HG02840 (cell line): ENCODE data around the gene CD38.
"Not testable (repeated sequence)": the region's sequence is repeated elsewhere in the genome, so short reads cannot be mapped to it uniquely, and the experiment has no call there.

Experiments used
- ATAC-seq: cut with Tn5 transposase; IDR thresholded peaks from one replicate; pipeline ENCODE4 v1.9.1; 2021; ENCODE audit warnings: mild to moderate bottlenecking, moderate library complexity, moderate number of reproducible peaks; ENCODE audit not compliant: unreplicated experiment, low FRiP score

The CD38 gene

DNA sequence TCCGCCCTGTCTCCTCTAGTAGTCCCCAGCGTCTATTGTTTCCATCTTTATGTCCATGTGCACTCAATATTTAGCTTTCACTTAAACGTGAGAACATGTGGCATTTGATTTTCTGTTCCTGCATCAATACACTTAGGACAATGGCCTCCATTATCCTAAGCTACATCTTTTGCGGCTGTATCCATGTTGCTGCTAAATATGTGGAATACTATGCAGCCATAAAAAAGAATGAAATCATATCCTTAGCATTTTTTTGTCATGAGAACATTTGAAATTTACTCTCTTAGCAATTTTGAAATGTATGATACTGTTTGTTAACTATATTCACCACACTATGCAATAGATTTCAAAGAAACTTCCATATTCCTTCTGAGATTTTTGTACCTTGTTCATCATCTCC is 19.8 kb upstream of the CD38 start:
- no peak for ATAC-seq

DNA sequence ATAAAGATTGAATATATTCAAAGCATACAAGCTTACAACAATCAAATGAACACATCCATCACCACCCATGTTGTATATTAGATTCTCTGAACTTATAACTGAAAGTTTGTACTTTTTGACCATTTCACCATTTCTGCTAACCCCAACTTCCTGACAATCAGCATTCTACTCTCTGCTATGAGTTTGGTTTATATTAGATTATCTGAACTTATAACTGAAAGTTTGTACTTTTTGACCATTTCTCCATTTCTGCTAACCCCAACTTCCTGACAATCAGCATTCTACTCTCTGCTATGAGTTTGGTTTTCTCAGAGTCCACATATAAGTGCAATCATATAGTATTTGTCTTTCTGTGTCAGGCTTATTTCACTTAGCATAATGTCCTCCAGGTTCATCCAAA is 15.7 kb upstream of the CD38 start:
- not testable (repeated sequence) for ATAC-seq

DNA sequence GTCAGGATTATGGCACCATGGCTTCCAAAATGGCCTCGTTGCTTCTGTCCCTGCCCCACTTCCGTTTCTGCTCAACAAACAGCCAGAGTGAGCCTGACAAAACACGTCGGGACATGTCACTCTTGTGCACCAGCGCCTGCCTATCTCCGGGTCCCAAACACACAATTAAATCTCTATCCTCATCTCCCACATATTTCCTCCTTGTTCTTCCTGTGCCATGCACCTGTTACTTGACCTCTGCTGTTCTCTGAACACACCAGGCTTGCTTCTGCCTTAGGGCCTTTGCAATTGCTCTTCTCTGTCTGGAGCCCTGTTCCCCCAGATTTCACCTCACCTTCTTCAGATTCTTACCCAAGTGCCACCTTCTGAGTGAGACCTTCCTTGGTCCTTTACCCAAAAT is 12.7 kb upstream of the CD38 start:
- no peak for ATAC-seq

GRCh38 chr4:15765910-15766697 is 12.0 kb upstream of the CD38 start:
- ATAC-seq, result peak; percentile 55

GRCh38 chr4:15766821-15767220 is 11.3 kb upstream of the CD38 start:
- ATAC-seq, result no peak

GRCh38 chr4:15769202-15769601 is 8.9 kb upstream of the CD38 start:
- ATAC-seq, result no peak

DNA sequence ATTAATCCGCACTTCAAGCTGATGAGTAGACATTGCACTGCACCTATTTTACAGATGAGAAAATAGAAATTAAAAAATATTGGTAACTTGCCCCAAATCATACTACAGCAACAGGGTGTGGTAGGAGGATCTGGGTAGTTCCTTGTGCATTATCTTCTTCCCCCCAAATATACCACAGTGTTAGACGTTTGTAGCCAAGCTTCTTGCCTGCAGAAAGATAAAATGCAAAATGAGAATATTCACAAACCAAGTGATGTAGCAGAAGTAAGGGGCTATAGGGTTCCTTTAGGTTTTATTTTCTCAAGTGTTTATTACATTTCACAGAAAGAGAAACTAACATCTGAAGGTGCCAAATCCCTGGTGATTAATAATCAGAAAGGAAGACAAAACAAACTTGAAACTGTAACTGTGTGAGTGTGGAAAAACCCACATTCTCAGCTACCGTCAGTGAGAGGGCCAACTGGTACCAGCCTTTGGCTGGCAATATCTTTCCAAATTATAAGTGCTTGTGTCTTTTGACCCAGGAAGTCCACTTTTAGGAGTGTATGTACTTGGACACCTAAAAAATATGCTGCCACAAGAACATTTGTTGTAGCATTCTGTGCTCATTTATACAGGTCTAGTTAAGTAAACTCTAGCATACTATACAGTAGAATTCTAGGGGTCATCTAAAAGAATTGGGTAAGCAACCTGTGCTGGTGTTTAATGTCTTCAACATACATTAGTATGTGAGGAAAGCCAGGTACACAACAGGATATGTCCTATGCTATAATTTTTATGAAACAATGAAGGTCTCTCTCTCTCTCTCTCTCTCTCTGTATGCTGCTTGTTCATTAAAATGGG is 6.7 kb upstream of the CD38 start:
- ATAC-seq, result peak; percentile 61

GRCh38 chr4:15774020-15774420 is 4.1 kb upstream of the CD38 start:
- ATAC-seq, result no peak

GRCh38 chr4:15776871-15777648 is 1.1 kb upstream of the CD38 start:
- no peak for ATAC-seq

- ATAC-seq, result no peak
Observed at GRCh38 chr4:15777697-15778288, 335 bp upstream of the CD38 start.

DNA sequence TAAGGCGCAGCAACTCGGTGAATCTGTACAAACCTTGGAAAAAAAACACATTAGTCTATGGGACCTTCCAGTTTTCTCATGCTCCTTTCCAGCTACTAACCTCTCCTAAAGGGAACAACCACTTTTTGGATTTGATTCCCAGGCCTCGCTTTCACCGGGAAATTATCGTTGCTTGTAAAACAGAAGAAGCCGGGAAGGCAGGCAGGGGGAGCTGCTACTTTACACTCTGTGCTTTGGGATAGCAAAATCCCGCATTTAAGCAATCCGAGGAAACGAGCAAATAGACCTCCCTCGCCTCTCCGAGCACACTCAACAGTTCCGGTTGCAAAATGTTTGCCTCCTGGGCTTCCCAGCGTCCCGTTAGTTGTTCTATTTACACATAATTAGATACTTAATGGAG is 1.2 kb downstream of the CD38 start:
- ATAC-seq, result no peak

DNA sequence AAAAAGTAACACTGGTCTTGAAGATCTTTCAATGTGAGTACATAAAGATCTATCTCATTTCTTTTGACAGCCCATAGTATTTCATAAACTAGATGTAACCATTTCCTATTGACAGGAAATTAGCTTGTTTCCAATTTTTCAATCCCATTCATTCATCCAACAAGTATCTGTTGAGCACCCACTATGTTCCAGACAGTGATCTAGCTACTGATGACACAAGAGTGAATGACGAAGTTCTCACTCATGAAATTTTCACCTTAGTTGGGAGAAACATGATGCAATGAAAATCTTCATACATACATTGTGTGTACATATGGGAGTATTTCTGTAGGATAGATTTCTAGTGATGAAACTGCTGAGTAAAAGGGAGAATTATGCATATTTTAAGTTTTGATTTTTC is 1.7 kb downstream of the CD38 start:
- ATAC-seq, result no peak

GRCh38 chr4:15781427-15782095 is 3.4 kb downstream of the CD38 start:
- no peak for ATAC-seq

- ATAC-seq, result no peak
Observed at GRCh38 chr4:15783676-15784075, 5.5 kb downstream of the CD38 start.

DNA sequence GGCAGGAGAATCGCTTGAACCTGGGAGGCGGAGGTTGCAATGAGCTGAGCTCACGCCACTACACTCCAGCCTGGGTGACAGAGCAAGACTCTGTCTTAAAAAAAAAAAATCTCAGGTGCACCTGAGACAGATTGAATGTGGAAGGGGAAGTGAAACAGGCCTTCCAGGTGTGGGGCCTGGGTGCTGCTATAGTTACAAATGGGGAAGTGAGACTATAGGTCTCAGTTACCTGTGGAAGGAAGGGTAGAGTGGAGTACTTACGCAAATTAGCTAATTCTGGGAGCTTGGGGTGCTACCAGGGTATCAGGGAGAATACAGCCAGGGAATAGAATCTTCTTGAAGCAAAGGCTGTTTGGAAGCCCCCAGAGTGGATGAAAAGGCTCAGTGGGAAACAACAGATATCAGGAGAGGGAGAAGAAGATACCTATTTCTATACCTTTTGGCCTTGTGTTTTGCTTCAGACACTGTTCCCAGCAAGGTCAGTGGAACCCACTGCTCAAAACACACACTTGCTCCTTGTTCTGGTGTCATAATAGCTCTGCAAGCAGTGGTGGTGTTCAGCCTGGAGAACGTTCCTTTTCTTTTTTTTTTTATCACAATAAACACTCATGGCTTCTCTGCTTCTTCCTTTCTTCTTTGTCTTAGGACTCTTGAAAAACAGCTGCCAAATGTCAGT is 7.0 kb downstream of the CD38 start:
- peak; percentile 82 for ATAC-seq

DNA sequence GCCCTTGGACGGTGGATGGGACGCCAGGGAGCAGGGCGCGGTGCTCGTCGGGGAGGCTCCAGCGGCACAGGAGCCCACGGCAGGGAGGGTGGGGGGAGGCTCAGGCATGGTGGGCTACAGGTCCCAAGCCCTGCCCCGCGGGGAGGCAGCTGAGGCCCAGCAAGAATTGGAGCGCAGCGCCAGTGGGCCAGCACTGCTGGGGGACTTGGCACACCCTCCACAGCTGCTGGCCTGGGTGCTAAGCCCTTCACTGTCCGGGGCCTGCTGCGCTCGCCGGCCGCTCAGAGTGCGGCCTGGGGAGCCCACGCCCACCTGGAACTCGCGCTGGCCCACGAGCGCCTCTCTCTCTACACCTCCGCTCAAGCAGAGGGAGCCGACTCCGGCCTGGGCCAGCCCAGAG is 8.6 kb downstream of the CD38 start:
- ATAC-seq, result no peak

DNA sequence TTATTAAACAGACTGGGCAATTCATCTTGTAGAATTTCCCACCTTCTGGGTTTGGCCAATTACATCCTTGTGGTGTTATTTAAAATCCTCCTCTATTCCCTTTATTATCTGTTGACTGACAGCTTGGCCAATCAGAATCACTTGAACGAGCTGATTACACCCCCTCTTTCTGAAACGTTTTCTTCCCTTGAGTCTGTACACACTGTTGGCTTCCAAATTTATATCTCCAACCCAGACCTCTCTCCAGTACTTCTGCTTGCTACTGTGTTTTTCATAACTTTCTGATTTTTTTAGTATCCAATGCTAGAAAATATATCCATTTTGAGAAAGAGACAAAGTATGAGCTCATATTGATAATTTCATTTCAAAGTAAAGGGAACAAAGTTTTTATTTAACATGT is 14.8 kb downstream of the CD38 start:
- ATAC-seq, result no peak

- ATAC-seq, result no peak
Observed at GRCh38 chr4:15793506-15794363, 15.6 kb downstream of the CD38 start.

DNA sequence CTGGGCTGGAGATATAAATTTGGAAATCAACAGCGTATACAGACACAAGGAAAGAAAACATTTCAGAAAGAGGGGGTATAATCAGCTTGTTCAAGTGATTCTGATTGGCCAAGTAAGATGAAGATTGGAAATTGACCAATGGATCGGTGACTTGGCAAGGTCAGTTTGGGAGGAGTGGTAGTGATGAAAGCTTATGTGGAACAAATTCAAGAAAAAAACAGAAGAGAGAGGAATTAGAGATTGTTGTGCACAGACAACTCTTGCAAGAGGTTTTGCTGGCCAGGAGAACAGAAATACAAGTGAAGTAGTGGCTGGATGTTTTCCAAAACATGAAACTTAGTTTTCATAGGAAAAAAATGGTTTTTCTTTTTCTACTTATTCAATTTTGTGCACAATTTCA is 16.3 kb downstream of the CD38 start:
- ATAC-seq, result no peak
